Liver (tissue), 9 donors: ENCODE results near the gene TMPRSS9. TPM values are rescaled to one million over a fixed set of nuclear protein-coding genes. Genes with fewer than 3 reads are reported as not detected.

Experiments used
- DNase-seq: peaks from one replicate; pipeline ENCODE4 v3.0.0-alpha.2; 2017; ENCODE audit warnings: low spot score
- H3K27ac ChIP-seq, 2 donors: one replicate each; pipeline ENCODE4 v1.7.0; 2013; ENCODE audit warnings: inconsistent platforms in 2 of 2, low read length in 2 of 2, control low read depth in 1 of 2, low read depth in 1 of 2, mild to moderate bottlenecking in 1 of 2
- H3K27me3 ChIP-seq, 4 donors: one replicate each; pipeline versions ENCODE4 v1.6.1 to v1.7.0; 2013; ENCODE audit warnings: low read length in 3 of 4, inconsistent platforms in 1 of 4, mild to moderate bottlenecking in 1 of 4, moderate library complexity in 1 of 4; ENCODE audit not compliant: control insufficient read depth in 4 of 4, insufficient read depth in 4 of 4
- H3K36me3 ChIP-seq, 4 donors: one replicate each; pipeline versions ENCODE4 v1.6.1 to v1.7.0; 2013; ENCODE audit warnings: low read length in 3 of 4, mild to moderate bottlenecking in 3 of 4, low read depth in 1 of 4, moderate library complexity in 1 of 4; ENCODE audit not compliant: control insufficient read depth in 4 of 4, insufficient read depth in 3 of 4
- H3K4me1 ChIP-seq, 4 donors: one replicate each; pipeline versions ENCODE4 v1.6.1 to v1.7.0; 2013; ENCODE audit warnings: low read length in 3 of 4, mild to moderate bottlenecking in 3 of 4, moderate library complexity in 1 of 4; ENCODE audit not compliant: control insufficient read depth in 4 of 4, insufficient read depth in 4 of 4
- H3K4me3 ChIP-seq, 3 donors: one replicate each; pipeline versions ENCODE4 v1.6.1 to v1.7.0; 2013; ENCODE audit warnings: low read length in 3 of 3, control low read depth in 1 of 3, low read depth in 1 of 3, mild to moderate bottlenecking in 1 of 3
- H3K9ac ChIP-seq, 2 donors: one replicate each; pipeline ENCODE4 v1.7.0; 2013; ENCODE audit warnings: low read length in 2 of 2, mild to moderate bottlenecking in 2 of 2, moderate library complexity in 2 of 2, control low read depth in 1 of 2, low read depth in 1 of 2
- H3K9me3 ChIP-seq, 4 donors: one replicate each; pipeline versions ENCODE4 v1.6.1 to v1.7.0; 2013; ENCODE audit warnings: low read length in 3 of 4; ENCODE audit not compliant: control insufficient read depth in 4 of 4
- CTCF ChIP-seq: fragments of 150-350 bp; IDR thresholded peaks from 2 replicates; pipeline ENCODE4 v1.5.1; 2017; ENCODE audit warnings: improper control_type of control experiment, low read depth, low read length; ENCODE audit not compliant: missing input control
- EGR1 ChIP-seq, 2 donors: IDR thresholded peaks; 2 replicates each; pipeline ENCODE4 v1.6.1; 2016 to 2018; ENCODE audit warnings: antibody characterized with exemption in 2 of 2, low read depth in 2 of 2
- FOXA1 ChIP-seq: IDR thresholded peaks from 2 replicates; pipeline ENCODE4 v1.6.1; 2016; ENCODE audit warnings: antibody characterized with exemption
- FOXA2 ChIP-seq: IDR thresholded peaks from 2 replicates; pipeline ENCODE4 v1.6.1; 2016; ENCODE audit warnings: antibody characterized with exemption
- GABPA ChIP-seq, 2 donors: IDR thresholded peaks in 1 of 2; conservative IDR thresholded peaks in 1 of 2; 2 replicates each; pipeline ENCODE4 v1.6.1; 2016; ENCODE audit warnings: antibody characterized with exemption in 2 of 2, mild to moderate bottlenecking in 1 of 2, moderate library complexity in 1 of 2
- HNF4A ChIP-seq, 2 donors: conservative IDR thresholded peaks; 2 replicates each; pipeline ENCODE4 v1.6.1; 2016; ENCODE audit warnings: antibody characterized with exemption in 2 of 2, mild to moderate bottlenecking in 2 of 2
- HNF4G ChIP-seq: IDR thresholded peaks from 2 replicates; pipeline ENCODE4 v1.6.1; 2016; ENCODE audit warnings: antibody characterized with exemption
- JUND ChIP-seq, 2 donors: IDR thresholded peaks; 2 replicates each; pipeline ENCODE4 v1.6.1; 2016; ENCODE audit warnings: antibody characterized with exemption in 2 of 2
- MAX ChIP-seq: IDR thresholded peaks from 2 replicates; pipeline ENCODE4 v1.6.1; 2016; ENCODE audit warnings: antibody characterized with exemption
- NR2F2 ChIP-seq: IDR thresholded peaks from 2 replicates; pipeline ENCODE4 v1.6.1; 2016; ENCODE audit warnings: antibody characterized with exemption
- RAD21 ChIP-seq, 2 donors: IDR thresholded peaks; 2 replicates each; pipeline ENCODE4 v1.6.1; 2016; ENCODE audit warnings: antibody characterized with exemption in 2 of 2, mild to moderate bottlenecking in 2 of 2
- REST ChIP-seq: IDR thresholded peaks from 2 replicates; pipeline ENCODE4 v1.6.1; 2016; ENCODE audit warnings: antibody characterized with exemption, mild to moderate bottlenecking
- RXRA ChIP-seq, 2 donors: IDR thresholded peaks; 2 replicates each; pipeline ENCODE4 v1.6.1; 2017 to 2018; ENCODE audit warnings: antibody characterized with exemption in 2 of 2, mild to moderate bottlenecking in 1 of 2
- SP1 ChIP-seq: IDR thresholded peaks from 2 replicates; pipeline ENCODE4 v1.6.1; 2018; ENCODE audit warnings: antibody characterized with exemption, mild to moderate bottlenecking
- TAF1 ChIP-seq: conservative IDR thresholded peaks from 2 replicates; pipeline ENCODE4 v1.6.1; 2016; ENCODE audit warnings: antibody characterized with exemption, mild to moderate bottlenecking
- YY1 ChIP-seq: IDR thresholded peaks from 2 replicates; pipeline ENCODE4 v1.6.1; 2016; ENCODE audit warnings: antibody characterized with exemption, mild to moderate bottlenecking
- WGBS: extraction: QIAGEN DNeasy Blood & Tissue Kit; methylation state at CpG from one replicate; pipeline ENCODE4 v1.1.7; 2013; 5-methylcytosine and 5-hydroxymethylcytosine counted together
- polyA plus RNA-seq, 2 donors: library from polyadenylated mRNA; stranded (reverse) in 1 of 2; unstranded in 1 of 2; fragments of 200-250 nt in 1 of 2; fragments of >200 nt in 1 of 2; fragmentation: Nextera tagmentation in 1 of 2; extraction: Ambion mirVana in 1 of 2; gene quantifications; one replicate each; pipeline versions ENCODE4 v1.2.1 to v1.2.3, GENCODE V29; 2013 to 2015
- total RNA-seq, 2 donors: library from RNA; depleted of rRNA; stranded (reverse); fragments of >200 nt; gene quantifications; one replicate each; pipeline ENCODE4 v1.2.3, GENCODE V29; 2014
- TF ChIP-seq, protein P1 (sequence below): IDR thresholded peaks from 2 replicates; pipeline ENCODE4 v1.6.1; 2016; ENCODE audit warnings: antibody characterized with exemption
- TF ChIP-seq, protein P2 (sequence below): IDR thresholded peaks from 2 replicates; pipeline ENCODE4 v1.6.1; 2016; ENCODE audit warnings: antibody characterized with exemption
- donor health status: healthy.
- donor health status: healthy.
- donor health status: healthy.
- donor health status: healthy.
- donor health status: healthy.

TMPRSS9 gene
- total and polyA plus RNA-seq, 4 donors, result 0.39 to 24.8 (median 1.5) TPM

DNA sequence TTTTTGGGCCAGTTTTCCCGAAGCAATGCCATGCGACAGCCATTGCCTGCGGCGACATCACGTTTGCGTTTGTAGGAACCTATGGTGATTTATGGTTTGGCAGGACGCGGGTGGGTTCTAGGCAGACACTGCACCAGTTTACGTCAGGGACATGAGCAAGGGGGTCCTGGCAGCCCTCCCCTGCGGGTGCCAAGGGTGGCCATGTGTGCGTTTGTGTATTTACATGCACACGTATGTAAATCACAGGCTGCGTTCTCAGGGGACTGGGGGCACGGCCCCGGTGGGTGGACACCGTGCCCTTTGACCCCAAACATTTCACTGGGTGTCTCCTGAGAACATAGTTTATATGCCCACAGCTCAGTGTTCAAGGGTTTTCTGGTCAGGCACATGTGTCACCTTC is 9.4 kb upstream of the TMPRSS9 start:
- Histone ChIP-seq H3K27me3 (no peaks in the 10 kb centered on the region), H3K4me1 (no peaks in the 10 kb centered on the region), H3K36me3 (peaks cover 0 to 36% (median 17%) of the 10 kb centered on the region in 4 donors), H3K27ac (no peak overlapping the region), H3K4me3 (no peak overlapping the region), H3K9me3 (no peaks in the 10 kb centered on the region), H3K9ac (no peak overlapping the region)
- TF ChIP-seq CTCF (no peak), REST (no peak), RXRA (IDR thresholded peaks at IDR 0.05) (no peak), NR2F2 (no peak), GABPA (IDR thresholded peaks at IDR 0.05 in 1 of 2, conservative IDR thresholded peaks at IDR 0.05 in 1 of 2) (no peak), FOXA1 (no peak), TAF1 (no peak), YY1 (no peak), RAD21 (IDR thresholded peaks at IDR 0.05) (no peak), SP1 (no peak), JUND (IDR thresholded peaks at IDR 0.05) (no peak), MAX (no peak), FOXA2 (no peak), EGR1 (IDR thresholded peaks at IDR 0.05; ENCODE audit: low read depth in 2 of 2) (no peak), HNF4G (no peak), HNF4A (conservative IDR thresholded peaks at IDR 0.05) (no peak)
- TF ChIP-seq, protein P1, sequence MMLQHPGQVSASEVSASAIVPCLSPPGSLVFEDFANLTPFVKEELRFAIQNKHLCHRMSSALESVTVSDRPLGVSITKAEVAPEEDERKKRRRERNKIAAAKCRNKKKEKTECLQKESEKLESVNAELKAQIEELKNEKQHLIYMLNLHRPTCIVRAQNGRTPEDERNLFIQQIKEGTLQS, result no peak
- 90% methylated on average over 16 of the region's 16 CpGs for WGBS
- DNase-seq, result no peak

DNA sequence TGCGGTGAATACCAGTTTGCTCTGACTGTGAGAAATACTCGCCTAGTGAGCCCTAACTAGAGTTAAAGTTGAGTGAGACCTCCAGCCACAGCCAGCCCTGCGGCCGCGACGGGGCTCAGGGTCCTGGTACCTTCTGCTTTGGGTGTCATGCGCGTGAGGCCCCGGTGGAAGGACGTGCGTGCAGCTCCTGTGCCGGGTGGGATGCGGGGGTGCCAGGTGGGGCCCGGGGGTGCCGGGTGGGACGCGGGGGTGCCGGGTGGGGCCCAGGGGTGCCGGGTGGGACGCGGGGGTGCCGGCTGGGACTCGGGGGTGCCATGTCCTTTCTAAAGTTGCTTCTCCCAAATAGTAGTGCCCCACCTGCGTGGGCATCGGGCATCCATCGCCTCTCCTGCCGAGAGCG is 8.5 kb upstream of the TMPRSS9 start:
- H3K36me3 ChIP-seq, result peaks cover 0 to 35% (median 17%) of the 10 kb centered on the region in 4 donors
- H3K27ac ChIP-seq, result no peak overlapping the region
- no peak overlapping the region for H3K4me3 ChIP-seq
- no peak overlapping the region for H3K9ac ChIP-seq
- no peaks in the 10 kb centered on the region for H3K27me3 ChIP-seq
- DNase-seq, result no peak
- no peaks in the 10 kb centered on the region for H3K9me3 ChIP-seq
- H3K4me1 ChIP-seq, result no peaks in the 10 kb centered on the region
- WGBS, result 96% methylated on average over 28 of the region's 28 CpGs
- TF ChIP-seq, protein P1, result no peak
- no peak for TF ChIP-seq YY1
- no peak for TF ChIP-seq HNF4A (conservative IDR thresholded peaks at IDR 0.05)
- no peak for TF ChIP-seq EGR1 (IDR thresholded peaks at IDR 0.05; ENCODE audit: low read depth in 2 of 2)
- no peak for TF ChIP-seq CTCF
- TF ChIP-seq, protein P2, sequence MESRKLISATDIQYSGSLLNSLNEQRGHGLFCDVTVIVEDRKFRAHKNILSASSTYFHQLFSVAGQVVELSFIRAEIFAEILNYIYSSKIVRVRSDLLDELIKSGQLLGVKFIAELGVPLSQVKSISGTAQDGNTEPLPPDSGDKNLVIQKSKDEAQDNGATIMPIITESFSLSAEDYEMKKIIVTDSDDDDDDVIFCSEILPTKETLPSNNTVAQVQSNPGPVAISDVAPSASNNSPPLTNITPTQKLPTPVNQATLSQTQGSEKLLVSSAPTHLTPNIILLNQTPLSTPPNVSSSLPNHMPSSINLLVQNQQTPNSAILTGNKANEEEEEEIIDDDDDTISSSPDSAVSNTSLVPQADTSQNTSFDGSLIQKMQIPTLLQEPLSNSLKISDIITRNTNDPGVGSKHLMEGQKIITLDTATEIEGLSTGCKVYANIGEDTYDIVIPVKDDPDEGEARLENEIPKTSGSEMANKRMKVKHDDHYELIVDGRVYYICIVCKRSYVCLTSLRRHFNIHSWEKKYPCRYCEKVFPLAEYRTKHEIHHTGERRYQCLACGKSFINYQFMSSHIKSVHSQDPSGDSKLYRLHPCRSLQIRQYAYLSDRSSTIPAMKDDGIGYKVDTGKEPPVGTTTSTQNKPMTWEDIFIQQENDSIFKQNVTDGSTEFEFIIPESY, result no peak
- no peak for TF ChIP-seq GABPA (IDR thresholded peaks at IDR 0.05 in 1 of 2, conservative IDR thresholded peaks at IDR 0.05 in 1 of 2)
- no peak for TF ChIP-seq TAF1
- TF ChIP-seq RXRA (IDR thresholded peaks at IDR 0.05), result no peak
- TF ChIP-seq MAX, result no peak
- no peak for TF ChIP-seq HNF4G
